ENCODE measurements around the gene TMA7B.
"Not testable (repeated sequence)": the region's sequence is repeated elsewhere in the genome, so short reads cannot be mapped to it uniquely, and the experiment has no call there.

The TMA7B gene

GRCh38 chr22:39979458-39979857 lies 19.3 kb downstream of the TMA7B start:
- DNase-seq (ENCODE audit: low read depth in 2 of 3, low spot score in 2 of 3), result no peak

- no peak for DNase-seq (ENCODE audit: low read depth in 2 of 3, low spot score in 2 of 3)
These were observed 20.4 kb downstream of the TMA7B start for GRCh38 chr22:39980596-39980995.

- DNase-seq (ENCODE audit: low read depth in 2 of 3, low spot score in 2 of 3), result no peak
These were observed 23.1 kb downstream of the TMA7B start for GRCh38 chr22:39983346-39983745.

DNA sequence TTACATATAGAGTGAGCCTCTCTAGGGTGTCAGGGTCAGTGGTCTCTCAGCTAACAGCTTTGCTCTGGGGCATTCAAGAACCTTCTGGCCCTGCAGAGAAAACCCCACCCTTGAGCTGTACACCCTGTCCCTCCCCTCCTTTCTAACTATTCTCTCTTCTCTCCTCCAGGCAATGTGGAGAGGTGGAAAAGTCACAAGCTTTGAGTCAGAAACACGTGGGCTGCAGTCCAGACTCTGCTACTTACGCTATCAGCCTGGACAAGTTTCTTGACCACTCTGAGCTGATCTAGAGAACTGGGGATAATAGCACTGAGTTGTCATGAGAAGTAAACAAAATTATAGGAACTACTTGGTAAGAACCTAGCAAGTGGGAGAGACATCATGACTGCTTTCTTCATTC lies 23.8 kb downstream of the TMA7B start:
- no peak for DNase-seq (ENCODE audit: low read depth in 2 of 3, low spot score in 2 of 3)

GRCh38 chr22:39984746-39985145 lies 24.5 kb downstream of the TMA7B start:
- no peak for DNase-seq (ENCODE audit: low read depth in 2 of 3, low spot score in 2 of 3)

DNA sequence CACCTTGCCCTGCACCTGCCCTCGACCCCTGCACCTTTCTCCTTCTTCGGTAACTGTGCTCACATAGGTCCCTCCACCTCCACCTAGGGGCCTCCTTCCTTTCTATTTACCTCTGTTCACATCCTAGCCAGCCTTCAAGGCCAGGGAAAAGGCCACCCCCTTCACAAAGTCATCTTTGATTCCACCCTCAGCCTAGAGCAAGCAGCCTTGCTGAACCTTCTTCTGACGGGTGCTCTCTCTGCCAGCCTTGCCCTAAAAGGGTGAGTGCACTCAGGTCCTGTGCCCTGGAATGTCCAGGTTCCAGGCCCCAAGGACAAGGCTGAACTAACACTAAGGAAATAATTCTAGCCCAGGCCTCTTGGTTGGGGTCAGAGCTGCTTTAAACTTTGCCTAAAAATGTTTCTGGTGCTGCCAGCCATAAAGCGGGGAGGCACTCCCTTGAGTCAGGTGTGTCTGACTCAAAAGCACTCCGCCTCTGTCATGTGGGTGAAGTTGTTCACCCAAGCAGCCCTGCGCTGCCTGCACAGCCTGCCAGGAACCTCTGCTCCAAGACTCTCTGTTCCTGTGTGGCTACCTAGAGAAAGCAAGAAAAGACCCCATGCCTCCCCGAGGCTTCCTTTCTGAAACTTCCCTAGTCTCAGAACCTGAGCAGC lies 25.3 kb downstream of the TMA7B start:
- no peak for DNase-seq (ENCODE audit: low read depth in 2 of 3, low spot score in 2 of 3)

DNA sequence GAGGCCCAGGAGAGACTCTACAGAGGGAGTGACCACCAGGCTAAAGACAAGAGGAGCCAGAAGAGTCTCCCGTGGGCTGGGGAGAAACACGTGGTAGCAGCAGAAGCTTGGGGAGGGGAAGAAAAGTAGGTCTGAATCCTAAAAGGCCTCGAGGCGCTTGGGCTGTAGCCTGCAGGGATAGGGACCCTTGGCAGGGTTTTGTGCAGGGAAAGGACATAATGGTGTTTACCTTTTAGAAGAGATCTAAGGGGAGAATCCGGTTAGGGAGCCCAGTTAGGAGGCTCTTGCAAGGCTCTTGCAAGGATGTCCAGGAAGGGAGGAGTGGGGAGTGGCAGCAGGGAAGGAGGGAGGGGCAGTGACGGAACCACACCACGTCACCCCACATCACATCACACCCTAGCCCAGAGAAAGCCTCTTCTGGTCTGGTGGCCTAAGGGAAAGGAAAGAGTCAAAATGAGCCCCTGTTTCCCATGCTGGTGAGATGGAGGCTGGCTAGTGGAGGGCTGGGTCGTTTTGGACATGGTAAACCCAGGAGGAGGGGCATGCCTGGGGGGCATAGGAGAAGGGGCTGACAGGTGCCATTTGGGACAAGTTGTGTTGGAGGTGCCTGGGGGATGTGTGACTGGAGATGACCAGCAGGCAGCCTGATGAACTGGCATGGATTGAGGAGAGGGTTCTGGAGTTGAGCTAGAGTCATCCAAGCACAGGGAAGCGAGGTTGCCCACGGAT lies 28.4 kb downstream of the TMA7B start:
- no peak for DNase-seq (ENCODE audit: low read depth in 2 of 3, low spot score in 2 of 3)

DNA sequence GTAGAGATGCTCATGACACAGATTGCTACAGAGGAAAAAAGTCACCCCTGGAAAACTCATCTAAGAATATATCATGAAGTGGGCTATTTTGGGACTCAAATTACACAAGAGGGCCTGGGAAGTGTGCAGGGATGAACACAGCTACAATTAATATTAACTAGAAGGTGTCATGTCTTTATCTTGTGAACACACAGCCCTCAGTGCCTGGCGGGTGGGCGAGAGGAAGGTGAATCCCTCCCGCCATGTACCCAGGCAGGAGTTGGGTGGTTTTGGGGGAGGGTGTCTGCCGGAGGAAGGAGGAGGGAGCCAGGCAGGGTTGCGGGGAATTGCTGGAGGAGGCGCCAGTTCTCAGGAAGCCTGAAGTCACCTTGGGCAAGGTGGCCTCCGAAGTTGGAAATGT lies 29.4 kb downstream of the TMA7B start:
- DNase-seq (ENCODE audit: low read depth in 2 of 3, low spot score in 2 of 3), result no peak

DNA sequence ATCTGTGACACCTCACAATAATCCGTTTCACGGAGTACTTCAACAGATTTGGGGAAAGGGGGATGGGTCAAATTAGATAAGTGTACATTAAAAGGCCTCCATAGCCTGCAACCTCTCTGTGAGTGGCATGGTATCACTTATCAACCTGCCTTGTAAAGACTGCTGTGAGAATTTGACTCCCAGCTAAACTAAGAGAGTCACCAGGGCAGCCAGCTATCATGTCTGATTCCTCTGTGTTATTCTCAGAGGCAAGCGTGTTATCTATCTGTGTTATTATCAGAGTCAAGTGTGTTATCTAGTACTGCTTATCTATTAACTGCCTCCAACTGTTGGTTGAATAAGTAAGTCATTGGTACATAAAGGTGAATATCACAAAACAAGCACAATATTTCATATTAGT lies 30.5 kb downstream of the TMA7B start:
- no peak for DNase-seq (ENCODE audit: low read depth in 2 of 3, low spot score in 2 of 3)

DNA sequence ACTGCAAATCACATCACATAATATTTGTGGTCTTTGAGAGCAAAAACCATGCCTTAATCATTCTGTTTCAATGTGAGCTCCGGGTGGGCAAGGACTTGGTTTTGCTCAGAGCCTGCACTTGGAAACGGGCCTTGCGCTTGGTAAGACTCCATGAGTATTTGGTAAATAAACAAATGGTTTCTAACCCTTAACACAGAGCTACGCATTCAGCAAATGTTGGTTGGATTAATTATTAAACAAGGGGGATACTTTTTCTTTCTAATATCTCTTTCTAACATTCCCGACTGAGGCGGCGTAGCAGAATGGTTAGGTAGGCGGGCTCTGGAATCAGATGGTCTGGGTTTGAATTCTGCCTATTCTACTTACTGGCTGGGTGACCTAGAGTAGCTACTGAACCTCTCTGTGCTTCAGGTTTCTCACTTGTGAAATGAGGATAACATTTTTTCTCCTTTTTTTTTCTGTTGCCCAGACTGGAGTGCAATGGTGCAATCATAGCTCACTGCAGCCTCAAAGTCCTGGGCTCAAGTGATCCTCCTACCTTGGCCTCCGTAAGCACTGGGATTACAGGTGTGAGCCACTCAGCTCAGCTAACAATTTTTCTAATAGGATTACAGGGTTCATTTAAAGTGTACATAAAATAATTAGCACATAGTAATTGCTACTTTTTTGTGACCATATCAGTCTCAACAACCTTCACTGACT lies 31.1 kb downstream of the TMA7B start:
- DNase-seq (ENCODE audit: low read depth in 2 of 3, low spot score in 2 of 3), result no peak

DNA sequence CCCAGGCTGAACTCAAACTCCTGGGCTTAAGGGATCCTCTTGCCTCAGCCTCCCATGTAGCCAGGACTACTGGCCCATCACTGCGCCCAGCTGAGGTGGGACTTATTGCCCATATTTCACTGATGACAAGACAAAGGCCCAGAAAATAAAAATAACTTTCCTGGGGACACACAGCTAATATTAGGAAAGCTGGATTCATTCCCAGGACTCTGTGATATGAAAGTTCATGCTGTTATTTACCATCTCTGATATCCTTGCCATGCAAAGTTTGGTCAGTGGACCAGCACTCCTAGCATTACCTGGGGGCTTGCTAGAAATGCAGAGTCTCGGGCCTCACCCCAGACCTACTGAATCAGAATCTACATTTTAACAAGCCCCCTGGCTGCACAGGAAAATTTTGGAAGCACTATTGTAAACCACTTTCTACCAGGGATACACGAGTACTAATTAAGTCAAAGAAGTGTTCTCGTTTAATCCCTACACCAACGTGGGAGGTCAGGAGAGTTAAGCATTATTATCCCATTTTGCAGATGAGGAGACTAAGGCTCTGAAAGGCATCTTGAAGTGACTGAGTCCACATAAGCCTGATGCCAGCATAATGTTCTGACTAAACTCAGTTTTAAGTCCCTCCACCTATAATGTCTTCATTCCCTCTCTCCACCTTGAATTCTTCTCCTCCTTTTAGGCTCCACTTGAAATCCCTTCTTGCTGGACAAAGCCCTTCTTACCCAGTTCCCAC lies 32.1 kb downstream of the TMA7B start:
- DNase-seq (ENCODE audit: low read depth in 2 of 3, low spot score in 2 of 3), result no peak

DNA sequence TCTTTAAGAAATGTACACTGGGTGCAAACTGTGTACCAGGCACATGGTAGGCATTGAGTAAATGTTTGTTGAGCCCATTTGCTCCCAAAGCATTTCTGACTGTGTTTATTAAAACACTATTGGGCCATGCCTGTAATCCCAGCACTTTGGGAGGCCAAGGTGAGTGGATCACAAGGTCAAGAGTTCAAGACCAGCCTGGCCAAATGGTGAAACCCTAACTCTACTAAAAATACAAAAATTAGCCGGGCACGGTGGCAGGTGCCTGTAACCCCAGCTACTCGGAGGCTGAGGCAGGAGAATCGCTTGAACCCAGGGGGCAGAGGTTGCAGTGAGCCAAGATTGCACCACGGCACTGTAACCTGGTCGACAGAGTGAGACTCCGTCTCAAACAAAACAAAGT lies 32.7 kb downstream of the TMA7B start:
- DNase-seq (ENCODE audit: low read depth in 2 of 3, low spot score in 2 of 3), result not testable (repeated sequence)

GRCh38 chr22:39994041-39994565 lies 33.9 kb downstream of the TMA7B start:
- no peak for DNase-seq (ENCODE audit: low read depth in 2 of 3, low spot score in 2 of 3)

- no peak for DNase-seq (ENCODE audit: low read depth in 2 of 3, low spot score in 2 of 3)
These were observed 34.6 kb downstream of the TMA7B start, which contains the start of gene FAM83F for GRCh38 chr22:39994566-39995392. Gene FAM83F, plus strand, starts transcription at chr22:39994954. Its CDS starts 89 bp downstream, at chr22:39995043.

GRCh38 chr22:39995393-39996252 lies 35.4 kb downstream of the TMA7B start:
- no peak for DNase-seq (ENCODE audit: low read depth in 2 of 3, low spot score in 2 of 3)

DNA sequence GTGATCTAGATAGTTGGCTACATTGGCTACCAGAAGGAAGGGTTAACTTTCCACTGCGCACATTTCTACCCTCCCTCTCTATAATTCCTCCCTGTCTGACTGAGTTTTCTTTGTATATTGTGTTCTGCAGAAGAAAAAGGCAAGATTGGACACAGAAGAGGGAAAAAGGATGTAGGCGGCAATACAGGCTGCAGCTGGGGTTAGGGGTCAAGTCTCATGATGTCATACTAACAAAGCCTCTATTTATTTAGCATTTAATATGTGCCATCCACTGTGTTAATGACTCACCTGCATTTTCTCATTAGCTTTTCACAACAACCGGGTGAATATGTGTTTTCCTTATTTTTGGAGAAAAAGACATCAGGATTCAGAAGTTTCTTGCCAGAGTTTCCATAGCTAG lies 36.5 kb downstream of the TMA7B start:
- no peak for DNase-seq (ENCODE audit: low read depth in 2 of 3, low spot score in 2 of 3)

- DNase-seq (ENCODE audit: low read depth in 2 of 3, low spot score in 2 of 3), result no peak
These were observed 37.2 kb downstream of the TMA7B start for GRCh38 chr22:39997421-39997820.

DNA sequence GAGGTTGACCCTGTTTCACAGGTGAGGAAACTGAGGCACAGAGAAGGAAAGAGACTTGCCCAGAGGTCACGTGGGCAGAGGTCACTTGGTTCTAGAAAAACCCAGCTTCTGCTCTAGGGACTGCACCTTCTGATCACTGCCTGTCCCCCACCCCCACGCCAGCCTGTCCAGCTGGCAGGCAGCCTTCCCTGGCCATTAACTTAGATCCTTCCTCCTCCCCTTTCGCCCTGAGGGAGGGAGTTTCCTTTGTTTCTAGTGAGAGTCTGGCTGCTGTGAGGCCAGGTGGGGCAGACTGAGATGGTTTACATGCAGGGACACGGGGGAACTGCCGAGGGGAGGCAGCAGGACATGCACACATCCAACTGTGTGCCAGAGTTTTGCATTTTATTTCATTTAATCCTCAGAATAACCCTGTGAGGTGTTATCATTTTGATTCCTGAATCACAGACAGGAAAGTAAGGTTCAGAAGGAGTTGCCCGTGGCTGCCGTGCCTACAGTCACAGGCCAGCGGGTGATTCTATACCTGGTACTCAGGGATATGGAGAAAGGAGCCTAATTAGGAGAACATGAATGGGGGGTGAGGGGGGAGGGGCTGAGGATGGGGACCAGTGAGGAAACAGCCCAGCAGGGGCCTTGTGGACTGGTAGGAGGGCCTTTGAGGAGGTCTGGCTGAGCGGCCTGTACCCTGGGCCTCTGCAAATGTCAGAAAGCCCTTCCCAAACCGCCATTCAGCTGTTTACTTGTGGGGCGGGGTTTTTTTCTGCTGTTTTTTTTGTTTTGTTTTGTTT lies 37.9 kb downstream of the TMA7B start:
- DNase-seq (ENCODE audit: low read depth in 2 of 3, low spot score in 2 of 3), result no peak
